PC-9 (cell line): ENCODE measurements around the gene CD300H. TPM values are rescaled to one million over a fixed set of nuclear protein-coding genes. Genes with fewer than 3 reads are reported as not detected.

Source experiments
- BruUV-seq: library from RNA; stranded (reverse); fragments of 400-500 nt; replicated peaks from 2 replicates; lab custom pipeline; 2021; lab: Mats Ljungman, UMichigan
- CTCF ChIA-PET: fragments of 300-600 bp; sonication (Branson Sonifier 250); formaldehyde crosslinking; loops from one replicate; lab custom pipeline; 2022; ENCODE audit warnings: antibody characterized with exemption; lab: Charles Lee
- POLR2A ChIA-PET: fragments of 300-600 bp; sonication (Branson Sonifier 250); formaldehyde crosslinking; loops from one replicate; lab custom pipeline; 2022; ENCODE audit warnings: antibody characterized with exemption; ENCODE audit not compliant: unreplicated experiment; lab: Charles Lee
- DNase-seq, 2 experiments: peaks; one replicate each; pipeline versions ENCODE4 v3.0.0 to v3.0.0-alpha.2; 2015 to 2022; ENCODE audit warnings: mixed read lengths in 1 of 2
- H2AFZ ChIP-seq: fragments of 200-600 bp; sonication (generic); 2 replicates; pipeline ENCODE4 v1.8.1; 2017; ENCODE audit warnings: antibody characterized with exemption
- H3F3A ChIP-seq: fragments of 200-600 bp; sonication (generic); 2 replicates; pipeline ENCODE4 v1.8.1; 2017; ENCODE audit warnings: antibody characterized with exemption, mild to moderate bottlenecking, low read depth; ENCODE audit not compliant: insufficient read depth
- H3K27ac ChIP-seq: fragments of 200-600 bp; sonication (generic); 2 replicates; pipeline ENCODE4 v1.6.1; 2016; ENCODE audit warnings: mixed run types
- H3K27me3 ChIP-seq: fragments of 200-600 bp; sonication (generic); 2 replicates; pipeline ENCODE4 v1.6.1; 2016; ENCODE audit warnings: low read depth, mixed run types; ENCODE audit not compliant: insufficient read depth
- H3K36me3 ChIP-seq: fragments of 200-600 bp; sonication (generic); 2 replicates; pipeline ENCODE4 v1.6.1; 2016; ENCODE audit warnings: low read depth, mixed run types
- H3K4me1 ChIP-seq: fragments of 200-600 bp; sonication (generic); replicated peaks from 2 replicates; pipeline ENCODE4 v1.6.1; 2016; ENCODE audit warnings: mixed run types; ENCODE audit not compliant: insufficient read depth
- H3K4me2 ChIP-seq: fragments of 200-600 bp; sonication (generic); 2 replicates; pipeline ENCODE4 v1.6.1; 2017; ENCODE audit warnings: mixed run types
- H3K4me3 ChIP-seq: fragments of 200-600 bp; sonication (generic); 2 replicates; pipeline ENCODE4 v1.6.1; 2016; ENCODE audit warnings: mixed run types
- H3K79me2 ChIP-seq: fragments of 200-600 bp; sonication (generic); 2 replicates; pipeline ENCODE4 v1.6.1; 2017; ENCODE audit warnings: low read depth, mixed run types
- H3K9me2 ChIP-seq: fragments of 200-600 bp; sonication (generic); 2 replicates; pipeline ENCODE4 v1.8.1; 2017; ENCODE audit warnings: mild to moderate bottlenecking; ENCODE audit not compliant: insufficient read depth
- H3K9me3 ChIP-seq: fragments of 200-600 bp; sonication (generic); 2 replicates; pipeline ENCODE4 v1.8.1; 2016; ENCODE audit warnings: low read depth; ENCODE audit not compliant: insufficient read depth
- H4K20me1 ChIP-seq: fragments of 200-600 bp; sonication (generic); 2 replicates; pipeline ENCODE4 v1.8.1; 2017; ENCODE audit not compliant: insufficient read depth
- EZH2 ChIP-seq: fragments of 200-600 bp; sonication (generic); IDR thresholded peaks from 2 replicates; pipeline ENCODE4 v1.8.0; 2017; ENCODE audit warnings: antibody characterized with exemption, low read depth
- intact Hi-C: fragments of 100-400 bp; cut with micrococcal nuclease; formaldehyde crosslinking; loops from one replicate; pipeline ENCODE4 v1.10.0; 2022; ENCODE audit not compliant: unreplicated experiment
- total RNA-seq: library from RNA; stranded (reverse); gene quantifications from 2 replicates; pipeline ENCODE4 v1.2.3, GENCODE V29; 2021
- TF ChIP-seq, protein P1 (sequence below): fragments of 200-600 bp; sonication (generic); conservative IDR thresholded peaks from 2 replicates; pipeline ENCODE4 v1.6.1; 2017; ENCODE audit warnings: mixed run types, antibody characterized with exemption, mild to moderate bottlenecking, moderate library complexity

The CD300H gene
- total RNA-seq, 1 experiment from 2014 or later, result not detected

DNA sequence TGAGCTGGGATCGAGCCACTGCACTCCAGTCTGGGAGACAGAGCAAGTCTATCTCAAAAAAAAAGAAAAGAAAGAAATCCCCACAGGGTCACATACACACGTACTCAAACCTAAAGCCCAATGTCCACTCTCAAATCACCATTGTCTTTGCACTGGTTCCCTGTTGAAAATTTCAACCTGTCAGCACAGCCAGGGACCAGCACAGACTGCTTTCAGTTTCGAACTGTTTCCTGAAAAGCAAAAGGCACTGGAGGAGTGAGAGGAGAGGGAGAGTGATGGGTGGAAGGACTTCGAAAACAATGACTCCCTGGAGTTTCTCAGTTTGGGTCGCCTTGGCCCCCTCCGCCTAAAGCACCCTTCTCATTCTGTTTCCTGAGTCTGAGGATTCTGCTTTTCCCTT, 12.4 kb downstream of the CD300H start:
- no peaks in the 10 kb centered on the region for H3F3A ChIP-seq
- peaks cover 100% of the 10 kb centered on the region for H3K27me3 ChIP-seq
- no peak overlapping the region for H3K4me2 ChIP-seq
- BruUV-seq, result no TSS peak
- H3K4me3 ChIP-seq, result no peak overlapping the region
- POLR2A ChIA-PET, result no interaction called here
- no peaks in the 10 kb centered on the region for H3K9me3 ChIP-seq
- no peak overlapping the region for H2AFZ ChIP-seq
- CTCF ChIA-PET, result no interaction called here
- H3K79me2 ChIP-seq, result no peaks in the 10 kb centered on the region
- TF ChIP-seq, protein P1, sequence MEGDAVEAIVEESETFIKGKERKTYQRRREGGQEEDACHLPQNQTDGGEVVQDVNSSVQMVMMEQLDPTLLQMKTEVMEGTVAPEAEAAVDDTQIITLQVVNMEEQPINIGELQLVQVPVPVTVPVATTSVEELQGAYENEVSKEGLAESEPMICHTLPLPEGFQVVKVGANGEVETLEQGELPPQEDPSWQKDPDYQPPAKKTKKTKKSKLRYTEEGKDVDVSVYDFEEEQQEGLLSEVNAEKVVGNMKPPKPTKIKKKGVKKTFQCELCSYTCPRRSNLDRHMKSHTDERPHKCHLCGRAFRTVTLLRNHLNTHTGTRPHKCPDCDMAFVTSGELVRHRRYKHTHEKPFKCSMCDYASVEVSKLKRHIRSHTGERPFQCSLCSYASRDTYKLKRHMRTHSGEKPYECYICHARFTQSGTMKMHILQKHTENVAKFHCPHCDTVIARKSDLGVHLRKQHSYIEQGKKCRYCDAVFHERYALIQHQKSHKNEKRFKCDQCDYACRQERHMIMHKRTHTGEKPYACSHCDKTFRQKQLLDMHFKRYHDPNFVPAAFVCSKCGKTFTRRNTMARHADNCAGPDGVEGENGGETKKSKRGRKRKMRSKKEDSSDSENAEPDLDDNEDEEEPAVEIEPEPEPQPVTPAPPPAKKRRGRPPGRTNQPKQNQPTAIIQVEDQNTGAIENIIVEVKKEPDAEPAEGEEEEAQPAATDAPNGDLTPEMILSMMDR, result no peak
- no peak for TF ChIP-seq EZH2
- no peaks in the 10 kb centered on the region for H3K9me2 ChIP-seq
- H3K36me3 ChIP-seq, result no peaks in the 10 kb centered on the region
- intact Hi-C loops, result no loop called here
- no peak overlapping the region for H3K27ac ChIP-seq
- no peaks in the 10 kb centered on the region for H4K20me1 ChIP-seq
- DNase-seq, result no peak
- no peaks in the 10 kb centered on the region for H3K4me1 ChIP-seq

DNA sequence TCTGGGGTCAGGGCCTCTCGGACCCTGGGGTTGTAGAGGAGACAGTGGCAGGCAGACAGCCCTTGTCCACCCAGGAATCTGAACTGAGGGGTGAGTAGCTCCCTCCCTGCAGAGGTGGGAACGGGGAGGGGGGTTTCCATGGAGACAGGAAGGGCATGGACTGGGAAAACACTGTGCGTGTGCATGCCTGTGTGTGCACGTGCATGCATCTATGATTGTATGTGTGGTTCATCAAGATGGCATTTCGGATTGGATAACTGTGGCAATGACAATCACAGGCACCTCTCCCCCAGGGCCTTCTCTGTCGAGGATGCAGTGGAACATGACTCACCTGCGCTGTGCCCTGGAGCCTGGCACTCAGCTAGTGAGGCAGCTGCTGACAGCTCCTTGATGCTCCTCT, 15.3 kb downstream of the CD300H start:
- ChIA-PET POLR2A (no interaction called here), CTCF (no interaction called here)
- Histone ChIP-seq H3K27me3 (peaks cover 100% of the 10 kb centered on the region), H2AFZ (no peak overlapping the region), H3K9me3 (no peaks in the 10 kb centered on the region), H4K20me1 (no peaks in the 10 kb centered on the region), H3K4me3 (no peak overlapping the region), H3K79me2 (no peaks in the 10 kb centered on the region), H3K27ac (no peak overlapping the region), H3F3A (no peaks in the 10 kb centered on the region), H3K36me3 (no peaks in the 10 kb centered on the region), H3K4me1 (no peaks in the 10 kb centered on the region), H3K4me2 (no peak overlapping the region), H3K9me2 (no peaks in the 10 kb centered on the region)
- DNase-seq, result no peak
- TF ChIP-seq, protein P1, result no peak
- no peak for TF ChIP-seq EZH2
- no TSS peak for BruUV-seq
- intact Hi-C loops, result no loop called here

DNA sequence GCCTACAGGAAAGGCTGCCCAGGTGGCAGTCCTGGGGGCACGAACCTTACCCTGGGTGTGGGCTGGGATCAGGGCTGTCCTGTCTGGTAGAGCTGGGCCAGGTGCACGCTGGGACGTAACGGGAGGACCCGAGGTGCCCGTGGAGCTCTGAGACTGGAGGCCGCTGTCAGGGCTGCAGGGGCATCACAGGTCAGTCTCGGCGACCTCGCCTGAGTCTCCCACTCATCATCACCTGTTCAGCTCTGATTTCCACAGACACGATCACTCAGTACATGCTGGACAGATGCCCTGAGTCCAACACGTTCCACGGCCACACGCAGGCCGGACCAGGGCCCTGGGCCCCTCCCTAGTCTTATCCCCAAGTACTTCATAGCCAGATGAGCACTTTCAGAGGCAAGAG, 16.7 kb downstream of the CD300H start:
- no peak for DNase-seq
- Histone ChIP-seq H3K27me3 (peaks cover 100% of the 10 kb centered on the region), H2AFZ (no peak overlapping the region), H4K20me1 (no peaks in the 10 kb centered on the region), H3K4me1 (no peaks in the 10 kb centered on the region), H3K36me3 (no peaks in the 10 kb centered on the region), H3F3A (no peaks in the 10 kb centered on the region), H3K9me3 (no peaks in the 10 kb centered on the region), H3K9me2 (no peaks in the 10 kb centered on the region), H3K79me2 (no peaks in the 10 kb centered on the region), H3K4me3 (no peak overlapping the region), H3K27ac (no peak overlapping the region), H3K4me2 (no peak overlapping the region)
- TF ChIP-seq, protein P1, result no peak
- no peak for TF ChIP-seq EZH2
- intact Hi-C loops, result no loop called here
- ChIA-PET CTCF (no interaction called here), POLR2A (no interaction called here)
- no TSS peak for BruUV-seq
